Immature natural killer cell (primary cell): Measurements from ENCODE around the gene TUBGCP2. TPM values are rescaled to one million over a fixed set of nuclear protein-coding genes. Genes with fewer than 3 reads are reported as not detected.
A peak's percentile ranks its signal among the peaks of the same experiment; 100 is the strongest.

Experiments
- DNase-seq, 3 donors: peaks; one replicate each; pipeline ENCODE4 v3.0.0; 2022; ENCODE audit warnings: mixed read lengths in 1 of 3
- H3K27ac Mint-ChIP-seq, 6 donors: one replicate each; pipeline ENCODE4 v1.8.0; 2020; ENCODE audit warnings: mixed read lengths in 6 of 6, mild to moderate bottlenecking in 5 of 6, inconsistent platforms in 4 of 6, moderate library complexity in 3 of 6
- H3K27me3 Mint-ChIP-seq, 3 donors: one replicate each; pipeline ENCODE4 v1.8.0; 2020 to 2021; ENCODE audit warnings: low read depth in 3 of 3, mild to moderate bottlenecking in 3 of 3, mixed read lengths in 3 of 3, moderate library complexity in 3 of 3, inconsistent platforms in 1 of 3
- H3K36me3 Mint-ChIP-seq, 3 donors: one replicate each; pipeline ENCODE4 v1.8.0; 2020; ENCODE audit warnings: mixed read lengths in 3 of 3, inconsistent platforms in 2 of 3, mild to moderate bottlenecking in 2 of 3
- H3K4me1 Mint-ChIP-seq, 2 donors: one replicate each; pipeline ENCODE4 v1.8.0; 2020; ENCODE audit warnings: inconsistent platforms in 2 of 2, mild to moderate bottlenecking in 2 of 2, mixed read lengths in 2 of 2, moderate library complexity in 1 of 2
- H3K4me3 Mint-ChIP-seq, 5 donors: one replicate each; pipeline ENCODE4 v1.8.0; 2020; ENCODE audit warnings: mild to moderate bottlenecking in 5 of 5, mixed read lengths in 5 of 5, inconsistent platforms in 3 of 5, moderate library complexity in 3 of 5
- H3K9me3 Mint-ChIP-seq, 6 donors: one replicate each; pipeline ENCODE4 v1.8.0; 2020; ENCODE audit warnings: mild to moderate bottlenecking in 6 of 6, mixed read lengths in 6 of 6, inconsistent platforms in 4 of 6, moderate library complexity in 3 of 6
- polyA plus RNA-seq, 3 donors: library from polyadenylated mRNA; unstranded; fragments of 300-500 nt; fragmentation: Illumina TruSeq; gene quantifications; one replicate each; pipeline ENCODE4 v1.2.3, GENCODE V29; 2021

TUBGCP2 gene
- polyA plus RNA-seq, 3 donors from 2014 or later = 11.0 to 44.3 (median 27.5) TPM

DNA sequence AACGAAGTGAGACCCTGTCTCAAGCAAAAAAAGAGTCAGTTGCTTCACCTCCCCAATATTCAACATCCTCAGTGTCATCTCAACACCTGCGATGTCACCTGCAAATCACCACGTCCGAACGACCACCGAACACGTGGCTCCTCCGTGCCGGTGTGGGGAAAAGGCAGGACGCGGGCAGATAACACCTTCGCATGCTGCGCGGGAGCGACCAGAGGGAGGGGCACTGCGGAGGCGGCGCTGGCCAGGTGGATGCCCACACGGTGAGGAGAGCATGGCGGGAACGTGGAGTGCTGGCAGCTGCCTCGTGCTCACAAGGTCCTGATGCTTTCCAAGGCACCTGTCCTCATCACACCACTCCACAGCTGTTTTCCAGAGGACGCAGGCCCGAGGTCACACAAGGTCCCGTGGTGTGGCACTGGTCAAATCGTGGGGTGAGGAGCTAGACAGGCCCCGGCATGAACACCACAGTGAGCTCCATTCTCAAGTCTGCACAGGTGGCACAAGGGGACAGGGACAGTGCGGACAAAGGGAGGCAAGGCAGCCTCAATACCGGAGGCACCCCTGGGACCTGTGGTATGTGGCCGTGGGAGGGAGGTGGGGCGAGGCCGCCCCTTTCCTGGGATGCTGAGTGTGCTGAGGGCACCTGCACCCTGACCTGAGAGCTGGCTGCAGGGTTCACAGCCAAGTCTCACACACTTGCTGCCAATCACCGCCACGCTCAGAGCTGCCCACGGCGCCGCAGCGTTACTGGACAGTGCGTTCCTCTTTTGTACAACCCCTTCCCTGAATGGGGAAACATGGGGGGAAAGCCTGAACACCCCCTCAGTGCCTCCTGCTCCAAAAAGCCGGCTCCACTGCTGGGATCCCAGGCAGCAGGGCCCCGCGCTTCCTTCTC is 13.0 kb downstream of the TUBGCP2 start:
- no peak for DNase-seq
- H3K27me3 Mint-ChIP-seq = peaks cover 2% of the 10 kb centered on the region in 3 donors
- no peaks in the 10 kb centered on the region for H3K9me3 Mint-ChIP-seq
- H3K4me3 Mint-ChIP-seq = no peak overlapping the region
- peaks cover 15 to 32% (median 20%) of the 10 kb centered on the region in 3 donors for H3K36me3 Mint-ChIP-seq
- H3K27ac Mint-ChIP-seq = no peak overlapping the region
- H3K4me1 Mint-ChIP-seq = no peaks in the 10 kb centered on the region

DNA sequence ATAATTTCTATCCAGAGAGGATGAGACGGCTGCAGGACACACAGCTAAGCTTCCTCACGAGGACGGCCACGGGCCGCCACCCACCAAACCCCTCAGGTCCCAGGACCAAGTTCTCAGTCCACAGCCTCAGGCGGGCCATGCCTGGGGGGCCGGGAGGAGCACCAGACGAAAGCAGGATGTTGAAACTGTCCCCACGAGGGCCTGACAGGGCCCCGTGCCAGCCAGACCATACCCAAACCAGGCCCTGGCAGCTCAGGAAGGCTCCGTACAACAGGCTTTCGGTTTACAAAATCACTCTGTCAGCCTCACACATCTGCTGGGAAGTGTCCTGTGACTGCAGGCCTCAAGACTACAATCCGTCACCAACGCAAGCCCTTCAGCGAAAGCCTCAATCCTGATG is 14.5 kb downstream of the TUBGCP2 start:
- H3K36me3 Mint-ChIP-seq = peaks cover 16 to 24% (median 18%) of the 10 kb centered on the region in 3 donors

GRCh38 chr10:133293810-133294119 is 14.9 kb downstream of the TUBGCP2 start:
- no peak overlapping the region for H3K4me3 Mint-ChIP-seq
- peaks cover 0 to 4% (median 2%) of the 10 kb centered on the region in 3 donors for H3K27me3 Mint-ChIP-seq
- DNase-seq = no peak
- no peak overlapping the region for H3K27ac Mint-ChIP-seq
- H3K9me3 Mint-ChIP-seq = no peaks in the 10 kb centered on the region
- no peaks in the 10 kb centered on the region for H3K4me1 Mint-ChIP-seq
- peaks cover 16 to 23% (median 22%) of the 10 kb centered on the region in 3 donors for H3K36me3 Mint-ChIP-seq

More for the DNA sequence above, 14.5 kb downstream of the TUBGCP2 start:
- Mint-ChIP-seq H3K4me1 (no peaks in the 10 kb centered on the region), H3K27ac (no peak overlapping the region), H3K9me3 (no peaks in the 10 kb centered on the region), H3K4me3 (no peak overlapping the region), H3K27me3 (peaks cover 0 to 4% (median 2%) of the 10 kb centered on the region in 3 donors)
- no peak for DNase-seq

DNA sequence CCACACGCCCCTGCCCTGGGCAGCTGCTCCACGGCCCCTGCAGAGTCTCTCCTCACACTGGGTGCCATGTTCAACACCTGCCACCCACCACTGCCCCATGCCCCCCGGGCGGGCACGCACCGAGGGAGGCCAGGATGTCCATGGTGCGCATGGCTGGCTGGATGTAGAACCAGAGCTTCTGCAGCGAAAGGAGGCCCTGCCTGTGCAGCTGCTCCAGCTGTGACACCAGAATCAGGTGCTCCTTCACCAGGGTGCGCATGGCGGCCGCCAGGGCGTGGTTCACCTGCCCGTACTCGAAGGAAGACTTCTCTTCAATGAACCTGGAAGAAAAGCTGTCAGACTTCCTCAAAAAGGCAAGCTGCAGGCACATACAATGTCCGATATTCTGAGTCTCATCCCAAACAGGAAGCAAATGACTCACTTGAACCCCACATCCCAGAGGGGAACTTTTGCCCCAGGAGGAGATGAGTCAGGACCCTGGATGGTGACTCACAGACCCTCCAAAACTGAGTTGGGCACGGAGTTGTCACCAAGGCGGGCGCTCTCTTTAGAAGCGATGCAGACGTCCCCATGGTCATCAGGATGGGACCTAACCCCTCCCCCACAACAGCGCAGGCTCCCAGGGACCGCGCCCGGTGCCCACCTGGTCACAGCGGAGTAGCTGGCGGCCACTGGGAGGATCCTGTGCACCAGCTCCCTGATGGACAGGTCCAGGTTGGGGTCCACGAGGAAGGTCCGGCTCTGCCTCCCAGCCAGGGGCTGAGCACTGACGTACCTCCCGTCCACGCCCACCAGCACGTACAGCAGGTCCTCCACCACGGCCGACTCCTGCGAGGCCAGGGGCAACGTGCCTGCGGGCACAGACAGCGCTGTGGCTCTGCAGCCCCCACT is 15.5 kb downstream of the TUBGCP2 start:
- H3K27ac Mint-ChIP-seq = no peak overlapping the region
- peaks cover 15 to 23% (median 23%) of the 10 kb centered on the region in 3 donors for H3K36me3 Mint-ChIP-seq
- DNase-seq = no peak
- no peaks in the 10 kb centered on the region for H3K9me3 Mint-ChIP-seq
- no peak overlapping the region for H3K4me3 Mint-ChIP-seq
- no peaks in the 10 kb centered on the region for H3K4me1 Mint-ChIP-seq
- H3K27me3 Mint-ChIP-seq = peaks cover 0 to 4% (median 0%) of the 10 kb centered on the region in 3 donors

DNA sequence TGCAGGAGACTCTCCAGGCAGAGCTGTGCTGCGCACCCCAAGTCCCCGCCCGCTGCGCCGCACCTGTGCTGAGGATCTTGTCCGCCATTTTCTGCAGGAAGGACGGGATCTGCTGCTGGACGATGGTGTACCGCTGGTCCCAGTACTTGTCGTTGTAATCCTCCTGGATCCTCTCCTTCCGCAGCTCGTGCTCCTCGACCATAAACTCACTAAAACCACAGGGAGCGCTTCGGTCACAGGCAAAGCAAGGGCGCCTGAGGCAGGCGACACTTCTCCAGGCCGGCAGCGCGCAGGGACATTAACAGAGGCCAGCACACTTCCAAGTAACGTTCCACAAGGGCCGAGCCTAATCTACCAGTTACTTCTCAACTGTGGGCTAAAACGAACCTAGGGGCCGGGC is 18.9 kb downstream of the TUBGCP2 start:
- Mint-ChIP-seq H3K27me3 (peaks cover 0 to 4% (median 0%) of the 10 kb centered on the region in 3 donors), H3K4me3 (no peak overlapping the region), H3K36me3 (peaks cover 25 to 33% (median 28%) of the 10 kb centered on the region in 3 donors), H3K4me1 (peaks cover 0 to 5% of the 10 kb centered on the region in 2 donors), H3K9me3 (no peaks in the 10 kb centered on the region), H3K27ac (no peak overlapping the region)
- no peak for DNase-seq

DNA sequence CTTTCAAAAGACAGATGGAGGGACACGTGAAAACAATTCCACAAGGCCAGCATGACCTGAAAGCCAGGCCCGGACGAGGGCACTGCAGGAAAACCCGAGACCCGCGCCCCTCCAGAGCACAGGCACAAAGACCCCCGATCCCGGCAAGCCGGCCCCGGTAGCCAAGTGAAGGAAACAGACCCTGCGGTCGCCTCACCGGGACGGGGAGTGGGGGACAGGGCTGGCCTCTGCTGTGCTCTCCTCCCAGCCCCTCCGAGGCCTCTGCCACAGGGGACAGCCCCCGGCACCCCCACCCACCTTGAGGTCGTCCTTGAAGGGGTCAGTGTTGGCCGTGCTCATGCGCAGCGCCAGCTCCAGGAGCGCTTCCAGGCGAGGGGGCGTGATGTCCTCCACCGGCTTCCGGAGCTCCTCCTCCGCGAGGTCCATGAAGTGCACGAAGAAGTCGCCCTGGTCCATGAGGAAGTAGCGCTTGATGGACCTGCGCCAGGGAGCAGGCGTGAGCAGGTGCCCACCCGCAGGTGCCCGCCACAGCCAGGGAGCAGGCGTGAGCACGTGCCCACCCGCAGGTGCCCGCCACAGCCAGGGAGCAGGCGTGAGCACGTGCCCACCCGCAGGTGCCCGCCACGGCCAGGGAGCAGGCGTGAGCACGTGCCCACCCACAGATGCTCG is 20.7 kb downstream of the TUBGCP2 start:
- H3K9me3 Mint-ChIP-seq = no peaks in the 10 kb centered on the region
- no peak overlapping the region for H3K27ac Mint-ChIP-seq
- no peak overlapping the region for H3K4me3 Mint-ChIP-seq
- H3K27me3 Mint-ChIP-seq = peaks cover 0 to 4% (median 0%) of the 10 kb centered on the region in 3 donors
- no peak for DNase-seq
- peaks cover 0 to 5% of the 10 kb centered on the region in 2 donors for H3K4me1 Mint-ChIP-seq
- H3K36me3 Mint-ChIP-seq = peaks cover 32 to 43% (median 32%) of the 10 kb centered on the region in 3 donors

- H3K4me3 Mint-ChIP-seq = no peak overlapping the region
- H3K27ac Mint-ChIP-seq = peak overlapping the region in 3 of 6 donors; percentile 27 to 63 (median 55)
- H3K4me1 Mint-ChIP-seq = peaks cover 0 to 5% of the 10 kb centered on the region in 2 donors
- H3K36me3 Mint-ChIP-seq = peaks cover 32 to 53% (median 32%) of the 10 kb centered on the region in 3 donors
- H3K27me3 Mint-ChIP-seq = peaks cover 0 to 4% (median 0%) of the 10 kb centered on the region in 3 donors
- H3K9me3 Mint-ChIP-seq = no peaks in the 10 kb centered on the region
- no peak for DNase-seq
These were observed 22.3 kb downstream of the TUBGCP2 start for GRCh38 chr10:133286366-133286765.

DNA sequence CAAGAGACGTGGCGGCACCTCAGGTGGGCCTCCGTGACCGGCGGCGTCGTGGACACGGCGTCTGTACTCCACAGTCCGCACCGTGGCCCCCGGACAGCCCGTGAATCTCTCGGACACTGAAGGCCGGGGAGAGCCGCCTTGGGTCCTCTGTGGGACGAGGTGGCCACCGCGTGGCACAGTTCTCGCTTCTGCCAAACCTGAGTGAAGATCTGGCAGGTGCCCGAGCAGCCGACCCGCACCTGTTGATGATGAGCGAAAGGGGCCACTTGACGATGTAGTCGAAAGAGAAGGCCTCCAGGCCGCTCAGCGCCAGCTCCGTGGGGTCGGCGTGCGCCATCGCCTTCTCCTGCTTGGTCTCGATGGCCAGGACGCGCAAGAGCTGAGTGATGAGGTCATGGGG is 23.5 kb downstream of the TUBGCP2 start:
- Mint-ChIP-seq H3K36me3 (peaks cover 26 to 50% (median 28%) of the 10 kb centered on the region in 3 donors), H3K27me3 (peaks cover 0 to 4% (median 0%) of the 10 kb centered on the region in 3 donors), H3K4me1 (peaks cover 1 to 7% of the 10 kb centered on the region in 2 donors), H3K4me3 (no peak overlapping the region), H3K27ac (no peak overlapping the region), H3K9me3 (no peaks in the 10 kb centered on the region)
- no peak for DNase-seq

GRCh38 chr10:133283931-133284330 is 24.7 kb downstream of the TUBGCP2 start:
- Mint-ChIP-seq H3K4me3 (no peak overlapping the region), H3K4me1 (peaks cover 14 to 20% of the 10 kb centered on the region in 2 donors), H3K27me3 (peaks cover 2 to 7% (median 2%) of the 10 kb centered on the region in 3 donors), H3K27ac (no peak overlapping the region), H3K9me3 (no peaks in the 10 kb centered on the region), H3K36me3 (peaks cover 24 to 48% (median 27%) of the 10 kb centered on the region in 3 donors)
- DNase-seq = no peak

DNA sequence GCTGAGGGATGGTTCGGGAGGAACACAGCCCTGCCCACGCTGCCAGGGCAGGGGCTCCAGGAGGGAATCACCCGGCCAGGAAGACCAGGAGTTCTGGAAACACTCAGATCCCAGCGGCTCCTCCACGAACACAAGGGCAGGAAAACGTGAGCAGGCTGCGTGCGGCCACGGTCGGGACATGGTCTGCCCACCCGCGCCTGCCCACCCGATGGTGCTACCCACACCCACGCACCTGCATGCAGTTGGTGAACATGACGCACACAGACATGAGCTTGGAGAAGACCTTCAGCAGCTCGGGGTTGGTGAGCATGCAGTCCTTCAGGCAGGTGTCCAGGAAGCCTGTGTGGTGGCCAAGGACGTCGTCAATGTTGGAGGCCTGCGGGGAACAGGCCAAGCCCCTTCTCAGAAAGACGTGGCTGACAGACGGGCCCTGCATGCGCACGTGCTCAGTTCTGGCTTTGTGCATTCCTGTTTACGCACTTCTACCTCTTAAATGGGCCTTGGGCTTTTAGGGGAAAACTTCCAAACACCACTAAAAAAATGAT is 25.8 kb downstream of the TUBGCP2 start:
- Mint-ChIP-seq H3K27me3 (peaks cover 9 to 17% (median 11%) of the 10 kb centered on the region in 3 donors), H3K4me1 (peaks cover 24 to 30% of the 10 kb centered on the region in 2 donors), H3K9me3 (no peaks in the 10 kb centered on the region), H3K36me3 (peaks cover 21 to 44% (median 24%) of the 10 kb centered on the region in 3 donors), H3K4me3 (no peak overlapping the region), H3K27ac (peak overlapping the region in 1 of 6 donors; percentile 40)
- no peak for DNase-seq

DNA sequence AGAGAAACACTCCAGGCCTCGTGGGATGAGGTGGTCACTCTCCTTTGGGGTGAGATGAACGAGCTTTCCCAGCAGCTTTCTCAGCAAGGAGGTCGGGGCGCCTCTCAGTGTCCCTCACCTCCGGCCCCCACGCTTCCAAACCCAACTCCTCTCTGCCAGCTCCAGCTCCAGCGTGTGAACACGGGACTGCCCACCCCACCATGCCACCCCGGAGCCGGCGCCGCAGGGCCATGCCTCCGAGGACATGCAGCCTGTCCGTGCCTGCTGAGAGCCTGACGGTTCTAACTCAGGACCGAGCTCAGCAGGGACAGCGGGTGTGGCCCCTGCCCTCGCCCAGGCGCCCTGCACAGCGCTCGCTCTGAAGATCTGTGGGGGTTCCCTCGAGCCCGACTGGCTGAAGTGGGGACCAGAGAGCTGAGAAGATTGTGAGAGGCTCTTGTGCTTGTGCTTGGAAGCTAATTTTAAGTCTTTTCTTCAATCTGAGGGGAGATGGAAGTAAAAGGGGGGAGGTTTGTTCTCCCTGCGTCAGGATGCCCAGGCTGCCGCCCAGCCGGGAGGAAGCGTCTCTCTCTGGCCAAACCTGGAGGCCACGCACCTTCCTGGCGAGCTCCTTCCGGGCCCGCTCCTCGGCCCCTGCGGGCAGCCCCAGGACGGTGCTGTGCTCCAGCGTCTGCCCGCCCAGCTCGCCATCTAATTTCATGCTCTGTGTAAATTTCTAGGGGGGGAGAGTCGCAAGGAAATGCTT is 26.9 kb downstream of the TUBGCP2 start:
- DNase-seq = no peak
- Mint-ChIP-seq H3K4me1 (peaks cover 29 to 34% of the 10 kb centered on the region in 2 donors), H3K27me3 (peaks cover 9 to 23% (median 14%) of the 10 kb centered on the region in 3 donors), H3K4me3 (no peak overlapping the region), H3K27ac (peak overlapping the region in 5 of 6 donors; percentile 30 to 81 (median 66)), H3K9me3 (no peaks in the 10 kb centered on the region), H3K36me3 (peaks cover 18 to 37% (median 22%) of the 10 kb centered on the region in 3 donors)

GRCh38 chr10:133281084-133281483 is 27.6 kb downstream of the TUBGCP2 start:
- H3K4me1 Mint-ChIP-seq = peaks cover 29 to 33% of the 10 kb centered on the region in 2 donors
- peaks cover 9 to 23% (median 14%) of the 10 kb centered on the region in 3 donors for H3K27me3 Mint-ChIP-seq
- H3K4me3 Mint-ChIP-seq = no peak overlapping the region
- DNase-seq = no peak
- no peaks in the 10 kb centered on the region for H3K9me3 Mint-ChIP-seq
- peaks cover 11 to 30% (median 14%) of the 10 kb centered on the region in 3 donors for H3K36me3 Mint-ChIP-seq
- peak overlapping the region in 2 of 6 donors; percentile 40 to 100 for H3K27ac Mint-ChIP-seq
